H9 (cell line): ENCODE measurements around the gene GRB10. TPM values are rescaled to one million over a fixed set of nuclear protein-coding genes. Genes with fewer than 3 reads are reported as not detected.

Experiments used
- DNase-seq: peaks from one replicate; pipeline ENCODE4 v3.0.0-alpha.2; 2017
- H2AFZ ChIP-seq: one replicate; pipeline ENCODE4 v1.6.1; 2013; ENCODE audit warnings: mild to moderate bottlenecking, low read length, control low read depth, moderate library complexity
- H2AK5ac ChIP-seq: 2 replicates; pipeline ENCODE4 v1.6.1; 2013; ENCODE audit warnings: low read length, control low read depth, mixed read lengths; ENCODE audit not compliant: insufficient read length
- H2BK120ac ChIP-seq: one replicate; pipeline ENCODE4 v1.6.1; 2013; ENCODE audit warnings: low read depth, mild to moderate bottlenecking, low read length, control low read depth, inconsistent platforms; ENCODE audit not compliant: poor library complexity, severe bottlenecking
- H2BK12ac ChIP-seq: 2 replicates; pipeline ENCODE4 v1.6.1; 2013; ENCODE audit warnings: low read length, control low read depth, mixed read lengths, low read depth; ENCODE audit not compliant: insufficient read length
- H2BK15ac ChIP-seq: 2 replicates; pipeline ENCODE4 v1.6.1; 2013; ENCODE audit warnings: low read depth, low read length, control low read depth
- H2BK20ac ChIP-seq: one replicate; pipeline ENCODE4 v1.6.1; 2013; ENCODE audit warnings: low read depth, mild to moderate bottlenecking, low read length, control low read depth, inconsistent platforms; ENCODE audit not compliant: poor library complexity, severe bottlenecking
- H2BK5ac ChIP-seq: 2 replicates; pipeline ENCODE4 v1.6.1; 2013; ENCODE audit warnings: low read length, control low read depth, mixed read lengths; ENCODE audit not compliant: insufficient read length
- H3K14ac ChIP-seq: 2 replicates; pipeline ENCODE4 v1.6.1; 2013; ENCODE audit warnings: low read length, control low read depth; ENCODE audit not compliant: insufficient read depth
- H3K18ac ChIP-seq: 2 replicates; pipeline ENCODE4 v1.6.1; 2013; ENCODE audit warnings: low read depth, mild to moderate bottlenecking, mixed read lengths, low read length, control low read depth; ENCODE audit not compliant: insufficient read length
- H3K23ac ChIP-seq: 2 replicates; pipeline ENCODE4 v1.6.1; 2013; ENCODE audit warnings: low read length, control low read depth, mixed read lengths, low read depth; ENCODE audit not compliant: insufficient read length
- H3K23me2 ChIP-seq: 2 replicates; pipeline ENCODE4 v1.6.1; 2013; ENCODE audit warnings: low read depth, mild to moderate bottlenecking, mixed read lengths, low read length, control low read depth; ENCODE audit not compliant: insufficient read length, poor library complexity, severe bottlenecking
- H3K27ac ChIP-seq: 2 replicates; pipeline ENCODE4 v1.5.1; 2013; ENCODE audit warnings: low read length, control low read depth, mixed read lengths, low read depth; ENCODE audit not compliant: insufficient read length
- H3K27me3 ChIP-seq: 2 replicates; pipeline ENCODE4 v1.6.1; 2013; ENCODE audit warnings: low read length, control low read depth, inconsistent platforms; ENCODE audit not compliant: insufficient read depth
- H3K4ac ChIP-seq: 2 replicates; pipeline ENCODE4 v1.6.1; 2013; ENCODE audit warnings: low read depth, mild to moderate bottlenecking, control low read depth, inconsistent platforms, low read length, moderate library complexity
- H3K4me1 ChIP-seq: 2 replicates; pipeline ENCODE4 v1.6.1; 2013; ENCODE audit warnings: low read length, control low read depth, inconsistent platforms; ENCODE audit not compliant: insufficient read depth
- H3K4me2 ChIP-seq: 2 replicates; pipeline ENCODE4 v1.6.1; 2013; ENCODE audit warnings: low read length, control low read depth, mixed read lengths; ENCODE audit not compliant: insufficient read length, insufficient read depth
- H3K56ac ChIP-seq: 2 replicates; pipeline ENCODE4 v1.6.1; 2013; ENCODE audit warnings: low read depth, mild to moderate bottlenecking, mixed read lengths, low read length, control low read depth; ENCODE audit not compliant: insufficient read length
- H3K79me1 ChIP-seq: 2 replicates; pipeline ENCODE4 v1.6.1; 2013; ENCODE audit warnings: low read depth, mild to moderate bottlenecking, moderate library complexity, low read length, control low read depth, inconsistent platforms; ENCODE audit not compliant: insufficient read depth, poor library complexity, severe bottlenecking
- H3K79me2 ChIP-seq: 2 replicates; pipeline ENCODE4 v1.6.1; 2013; ENCODE audit warnings: low read length, control low read depth, inconsistent platforms; ENCODE audit not compliant: insufficient read depth
- H3K9ac ChIP-seq: 2 replicates; pipeline ENCODE4 v1.6.1; 2013; ENCODE audit warnings: low read length, control low read depth, mixed read lengths; ENCODE audit not compliant: insufficient read length; ENCODE audit errors: extremely low read depth
- H3K9me3 ChIP-seq: one replicate; pipeline ENCODE4 v1.6.1; 2013; ENCODE audit warnings: low read depth, low read length, inconsistent platforms; ENCODE audit not compliant: control insufficient read depth
- H3T11ph ChIP-seq: one replicate; pipeline ENCODE4 v1.6.1; 2013; ENCODE audit warnings: mild to moderate bottlenecking, low read length, control low read depth, inconsistent platforms
- H4K20me1 ChIP-seq: one replicate; pipeline ENCODE4 v1.6.1; 2013; ENCODE audit not compliant: control insufficient read depth, insufficient read length, insufficient read depth
- H4K5ac ChIP-seq: 2 replicates; pipeline ENCODE4 v1.6.1; 2013; ENCODE audit warnings: low read depth, mild to moderate bottlenecking, mixed read lengths, low read length, control low read depth; ENCODE audit not compliant: insufficient read length
- H4K8ac ChIP-seq: replicated peaks from 2 replicates; pipeline ENCODE4 v1.6.1; 2013; ENCODE audit warnings: low read length, control low read depth, mixed read lengths, low read depth; ENCODE audit not compliant: insufficient read length
- H4K91ac ChIP-seq: 2 replicates; pipeline ENCODE4 v1.6.1; 2013; ENCODE audit warnings: low read depth, mild to moderate bottlenecking, moderate library complexity, mixed read lengths, low read length, control low read depth; ENCODE audit not compliant: insufficient read length
- H3K27ac Mint-ChIP-seq, 3 experiments: 2 replicates in 2 of 3; 3 replicates in 1 of 3; pipeline ENCODE4 v1.8.0; 2020 to 2021; ENCODE audit warnings: mixed read lengths in 3 of 3, mild to moderate bottlenecking in 1 of 3, moderate library complexity in 1 of 3
- H3K27me3 Mint-ChIP-seq: 2 replicates; pipeline ENCODE4 v1.8.0; 2021; ENCODE audit warnings: low read depth, mild to moderate bottlenecking, moderate library complexity, mixed read lengths
- H3K36me3 Mint-ChIP-seq, 3 experiments: 2 replicates in 2 of 3; 3 replicates in 1 of 3; pipeline ENCODE4 v1.8.0; 2020 to 2021; ENCODE audit warnings: low read depth in 3 of 3, mixed read lengths in 3 of 3; ENCODE audit not compliant: insufficient read depth in 1 of 3
- H3K4me1 Mint-ChIP-seq, 2 experiments: 2 replicates each; pipeline ENCODE4 v1.8.0; 2020; ENCODE audit warnings: mixed read lengths in 2 of 2
- H3K4me3 Mint-ChIP-seq, 2 experiments: 2 replicates in 1 of 2; 3 replicates in 1 of 2; pipeline ENCODE4 v1.8.0; 2020 to 2021; ENCODE audit warnings: mild to moderate bottlenecking in 2 of 2, mixed read lengths in 2 of 2, moderate library complexity in 1 of 2
- H3K9me3 Mint-ChIP-seq, 2 experiments: 2 replicates in 1 of 2; 3 replicates in 1 of 2; pipeline ENCODE4 v1.8.0; 2020; ENCODE audit warnings: mild to moderate bottlenecking in 2 of 2, mixed read lengths in 2 of 2, moderate library complexity in 1 of 2
- WGBS: extraction: QIAGEN DNeasy Blood & Tissue Kit; methylation state at CpG from one replicate; pipeline ENCODE4 v1.1.7; 2013; ENCODE audit warnings: missing lambda C conversion rate, low lambda C conversion rate, mixed read lengths; ENCODE audit not compliant: insufficient read length; ENCODE audit errors: extremely low coverage; 5-methylcytosine and 5-hydroxymethylcytosine counted together
- total RNA-seq: library from RNA; stranded (reverse); gene quantifications from 2 replicates; pipeline ENCODE4 v1.2.1, GENCODE V29; 2021
- TF ChIP-seq, protein P1 (sequence below): fragments of 200-600 bp; sonication (generic); conservative IDR thresholded peaks from 3 replicates; pipeline ENCODE4 v1.8.0; 2021; ENCODE audit warnings: antibody characterized with exemption, mild to moderate bottlenecking

The GRB10 gene
- total RNA-seq, 1 experiment from 2014 or later, result 108 TPM

DNA sequence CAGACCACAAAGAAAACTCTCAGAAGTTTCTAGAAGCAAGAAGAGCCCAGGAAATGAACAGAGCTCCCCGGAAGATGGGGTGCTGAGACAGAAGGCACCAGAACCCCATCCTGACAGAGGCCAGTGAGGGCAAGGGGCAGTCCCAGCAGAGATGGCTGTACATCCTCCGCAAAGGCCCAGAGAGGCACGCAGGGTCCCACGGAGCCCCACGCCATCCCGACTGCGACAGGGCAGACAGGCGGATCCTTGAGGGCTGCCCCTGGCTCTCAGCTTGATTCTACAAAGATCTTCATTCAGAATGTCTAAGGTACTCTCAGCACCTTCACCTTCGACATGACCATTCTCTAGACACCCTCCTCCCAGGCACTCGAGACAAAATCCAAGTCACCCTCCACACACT, 109.6 kb downstream of the GRB10 start:
- Histone ChIP-seq H2AK5ac (no peak overlapping the region), H2BK5ac (no peak overlapping the region), H2BK120ac (no peak overlapping the region), H3K14ac (no peak overlapping the region; the same call in 1 of the 2 replicates), H3K56ac (no peak overlapping the region), H3K4me1 (no peaks in the 10 kb centered on the region), H2AFZ (no peak overlapping the region), H3K79me2 (peaks cover 1% of the 10 kb centered on the region; the same call in 1 of the 2 replicates), H3K27ac (no peak overlapping the region), H3K23me2 (no peaks in the 10 kb centered on the region), H4K8ac (no peak overlapping the region), H3K9ac (no peak overlapping the region), H4K91ac (no peak overlapping the region), H3K79me1 (no peaks in the 10 kb centered on the region), H3K4me2 (no peak overlapping the region), H3K4ac (no peak overlapping the region), H4K20me1 (no peaks in the 10 kb centered on the region), H3K27me3 (no peaks in the 10 kb centered on the region), H4K5ac (no peak overlapping the region), H3K18ac (no peak overlapping the region), H3T11ph (no peak overlapping the region), H3K23ac (no peak overlapping the region), H2BK20ac (no peak overlapping the region), H2BK12ac (no peak overlapping the region), H2BK15ac (no peak overlapping the region), H3K9me3 (no peaks in the 10 kb centered on the region)
- WGBS, result no CpG with 5 or more reads among the region's 10 CpGs
- TF ChIP-seq, protein P1, sequence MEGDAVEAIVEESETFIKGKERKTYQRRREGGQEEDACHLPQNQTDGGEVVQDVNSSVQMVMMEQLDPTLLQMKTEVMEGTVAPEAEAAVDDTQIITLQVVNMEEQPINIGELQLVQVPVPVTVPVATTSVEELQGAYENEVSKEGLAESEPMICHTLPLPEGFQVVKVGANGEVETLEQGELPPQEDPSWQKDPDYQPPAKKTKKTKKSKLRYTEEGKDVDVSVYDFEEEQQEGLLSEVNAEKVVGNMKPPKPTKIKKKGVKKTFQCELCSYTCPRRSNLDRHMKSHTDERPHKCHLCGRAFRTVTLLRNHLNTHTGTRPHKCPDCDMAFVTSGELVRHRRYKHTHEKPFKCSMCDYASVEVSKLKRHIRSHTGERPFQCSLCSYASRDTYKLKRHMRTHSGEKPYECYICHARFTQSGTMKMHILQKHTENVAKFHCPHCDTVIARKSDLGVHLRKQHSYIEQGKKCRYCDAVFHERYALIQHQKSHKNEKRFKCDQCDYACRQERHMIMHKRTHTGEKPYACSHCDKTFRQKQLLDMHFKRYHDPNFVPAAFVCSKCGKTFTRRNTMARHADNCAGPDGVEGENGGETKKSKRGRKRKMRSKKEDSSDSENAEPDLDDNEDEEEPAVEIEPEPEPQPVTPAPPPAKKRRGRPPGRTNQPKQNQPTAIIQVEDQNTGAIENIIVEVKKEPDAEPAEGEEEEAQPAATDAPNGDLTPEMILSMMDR, result no peak
- H3K4me3 Mint-ChIP-seq, result no peak overlapping the region
- peak overlapping the region; percentile 12 to 94 (median 84); a peak in 6 of 7 replicates for H3K27ac Mint-ChIP-seq
- H3K27me3 Mint-ChIP-seq, result no peaks in the 10 kb centered on the region
- no peak for DNase-seq
- peaks cover 12 to 19% of the 10 kb centered on the region in 2 experiments for H3K4me1 Mint-ChIP-seq
- peaks cover 32 to 53% (median 36%) of the 10 kb centered on the region in 3 experiments for H3K36me3 Mint-ChIP-seq
- H3K9me3 Mint-ChIP-seq, result peaks cover 0 to 3% of the 10 kb centered on the region in 2 experiments; a peak in 1 of 5 replicates
